GM12878 (cell line): Measurements from ENCODE around the gene ELF2. TPM values are rescaled to one million over a fixed set of nuclear protein-coding genes. Genes with fewer than 3 reads are reported as not detected.

Experiments used
- ATAC-seq: fragments of 200-7000 bp; cut with Tn5 transposase; 3 replicates; pipeline ENCODE4 v1.9.1; 2020; ENCODE audit warnings: mild to moderate bottlenecking, moderate library complexity
- BruUV-seq: library from RNA; stranded (reverse); fragments of 400-500 nt; replicated peaks from 2 replicates; lab custom pipeline; 2021; lab: Mats Ljungman, UMichigan
- CTCF ChIA-PET: fragments of 300-600 bp; sonication (Branson Sonifier 250); formaldehyde crosslinking; extraction: SDS; loops from one replicate; lab custom pipeline; 2021; ENCODE audit warnings: inconsistent platforms; lab: Yijun Ruan, JAX
- POLR2A ChIA-PET: fragments of 350-600 bp; formaldehyde crosslinking; extraction: SDS; loops from one replicate; lab custom pipeline; 2021; ENCODE audit warnings: inconsistent platforms; lab: Charles Lee
- RAD21 ChIA-PET: fragments of 300-600 bp; sonication (Branson Sonifier 250); formaldehyde crosslinking; loops from one replicate; lab custom pipeline; 2023; ENCODE audit warnings: antibody characterized with exemption; ENCODE audit not compliant: unreplicated experiment; lab: Charles Lee
- SMC1A ChIA-PET: fragments of 300-600 bp; sonication (Branson Sonifier 250); formaldehyde crosslinking; loops from one replicate; lab custom pipeline; 2023; ENCODE audit not compliant: unreplicated experiment, uncharacterized antibody; lab: Charles Lee
- DNase-seq: peaks from one replicate; pipeline ENCODE4 v3.0.0-alpha.2; 2011; ENCODE audit warnings: low read depth, low spot score
- FAIRE-seq: peaks from 3 replicates; lab custom pipeline; 2011; peaks lifted over from hg19 to GRCh38; lab: Jason Lieb, UNC
- H2AFZ ChIP-seq: 2 replicates; pipeline ENCODE4 v1.6.0; 2011; ENCODE audit warnings: low read depth, low read length, control low read depth; ENCODE audit not compliant: control insufficient read depth
- H3K27ac ChIP-seq: 2 replicates; pipeline ENCODE4 v1.5.1; 2011; ENCODE audit warnings: control low read depth; ENCODE audit not compliant: control insufficient read depth, insufficient read depth
- H3K27me3 ChIP-seq, 2 experiments: replicated peaks in 1 of 2; 2 replicates each; pipeline versions ENCODE4 v1.6.0 to v1.6.1; 2011; ENCODE audit warnings: low read length in 1 of 2; ENCODE audit not compliant: control insufficient read depth in 2 of 2, insufficient read depth in 2 of 2
- H3K36me3 ChIP-seq, 2 experiments: 2 replicates each; pipeline ENCODE4 v1.5.1; 2011; ENCODE audit warnings: low read length in 1 of 2; ENCODE audit not compliant: control insufficient read depth in 2 of 2, insufficient read depth in 2 of 2
- H3K4me1 ChIP-seq: 2 replicates; pipeline ENCODE4 v1.6.1; 2011; ENCODE audit warnings: mild to moderate bottlenecking, low read length, moderate library complexity, mixed read lengths; ENCODE audit not compliant: control insufficient read depth, insufficient read depth
- H3K4me2 ChIP-seq: 2 replicates; pipeline ENCODE4 v1.6.0; 2011; ENCODE audit warnings: control low read depth; ENCODE audit not compliant: control insufficient read depth, insufficient read depth
- H3K4me3 ChIP-seq: fragments of 200-600 bp; sonication (generic); 2 replicates; pipeline ENCODE4 v1.5.1; 2016
- H3K79me2 ChIP-seq: 2 replicates; pipeline ENCODE4 v1.6.0; 2011; ENCODE audit warnings: low read length; ENCODE audit not compliant: control insufficient read depth, insufficient read depth
- H3K9ac ChIP-seq: 2 replicates; pipeline ENCODE4 v1.8.0; 2011; ENCODE audit warnings: low read length, control low read depth, mixed read lengths; ENCODE audit not compliant: control insufficient read depth, insufficient read depth
- H3K9me3 ChIP-seq: replicated peaks from 3 replicates; pipeline ENCODE4 v1.5.1; 2011; ENCODE audit warnings: mild to moderate bottlenecking, low read length; ENCODE audit not compliant: control insufficient read depth, insufficient read depth
- H4K20me1 ChIP-seq: 2 replicates; pipeline ENCODE4 v1.6.0; 2011; ENCODE audit not compliant: control insufficient read depth, insufficient read depth
- BACH1 ChIP-seq: fragments of 450-650 bp; IDR thresholded peaks from 2 replicates; pipeline ENCODE4 v1.6.1; 2017; ENCODE audit warnings: mild to moderate bottlenecking, borderline replicate concordance
- CBFB ChIP-seq: IDR thresholded peaks from 2 replicates; pipeline ENCODE4 v1.6.1; 2016; ENCODE audit warnings: antibody characterized with exemption, low read depth
- CHD1 ChIP-seq: IDR thresholded peaks from 2 replicates; pipeline ENCODE4 v1.6.1; 2012; ENCODE audit warnings: low read depth, low read length, improper control_type of control experiment
- CTCF ChIP-seq, 3 experiments: IDR thresholded peaks in 2 of 3; conservative IDR thresholded peaks in 1 of 3; 2 replicates each; pipeline ENCODE4 v1.5.1; 2011; ENCODE audit warnings: low read depth in 3 of 3, low read length in 3 of 3, mild to moderate bottlenecking in 3 of 3, control low read depth in 2 of 3, moderate library complexity in 2 of 3, inconsistent platforms in 1 of 3, mixed read lengths in 1 of 3; ENCODE audit not compliant: control insufficient read depth in 2 of 3, insufficient read depth in 1 of 3; ENCODE audit errors: extremely low read depth in 1 of 3
- E2F4 ChIP-seq: IDR thresholded peaks from 2 replicates; pipeline ENCODE4 v1.6.1; 2012; ENCODE audit warnings: low read depth, low read length, improper control_type of control experiment
- GABPA ChIP-seq: IDR thresholded peaks from 2 replicates; pipeline ENCODE4 v1.6.1; 2014; ENCODE audit warnings: antibody characterized with exemption, low read depth, mild to moderate bottlenecking, inconsistent platforms
- IRF4 ChIP-seq: IDR thresholded peaks from 2 replicates; pipeline ENCODE4 v1.6.1; 2011; ENCODE audit warnings: low read depth, low read length
- JUNB ChIP-seq: IDR thresholded peaks from 2 replicates; pipeline ENCODE4 v1.6.1; 2016; ENCODE audit warnings: antibody characterized with exemption, mild to moderate bottlenecking
- KAT2A ChIP-seq: conservative IDR thresholded peaks from 2 replicates; pipeline ENCODE4 v1.6.1; 2011; ENCODE audit warnings: low read depth, low read length; ENCODE audit not compliant: control insufficient read depth
- MXI1 ChIP-seq: fragments of 150-350 bp; IDR thresholded peaks from 2 replicates; pipeline ENCODE4 v1.6.1; 2011; ENCODE audit warnings: low read depth, mild to moderate bottlenecking, inconsistent platforms, low read length, improper control_type of control experiment
- PKNOX1 ChIP-seq: fragments of 450-650 bp; IDR thresholded peaks from 2 replicates; pipeline ENCODE4 v1.6.1; 2016; ENCODE audit warnings: mild to moderate bottlenecking
- POLR2AphosphoS5 ChIP-seq: IDR thresholded peaks from 2 replicates; pipeline ENCODE4 v1.6.1; 2011; ENCODE audit warnings: mild to moderate bottlenecking, low read length, inconsistent platforms
- SMAD5 ChIP-seq: IDR thresholded peaks from 2 replicates; pipeline ENCODE4 v1.6.1; 2016; ENCODE audit warnings: antibody characterized with exemption, low read depth
- SUZ12 ChIP-seq: fragments of 200-600 bp; sonication (generic); IDR thresholded peaks from one replicate; pipeline ENCODE4 v1.6.1; 2018; ENCODE audit warnings: antibody characterized with exemption, mild to moderate bottlenecking; ENCODE audit not compliant: unreplicated experiment
- TARDBP ChIP-seq: IDR thresholded peaks from 2 replicates; pipeline ENCODE4 v1.6.1; 2016; ENCODE audit warnings: borderline replicate concordance
- USF1 ChIP-seq: IDR thresholded peaks from 2 replicates; pipeline ENCODE4 v1.6.1; 2011; ENCODE audit warnings: borderline replicate concordance, low read depth, mild to moderate bottlenecking, moderate library complexity, mixed read lengths, low read length; ENCODE audit not compliant: insufficient read depth; ENCODE audit errors: extremely low read length
- YBX1 ChIP-seq: fragments of 450-650 bp; IDR thresholded peaks from 2 replicates; pipeline ENCODE4 v1.6.1; 2016; ENCODE audit warnings: antibody characterized with exemption
- ZSCAN29 ChIP-seq: fragments of 450-650 bp; IDR thresholded peaks from 2 replicates; pipeline ENCODE4 v1.6.1; 2017; ENCODE audit warnings: mild to moderate bottlenecking, moderate library complexity
- WGBS: methylation state at CpG from one replicate; pipeline ENCODE4 v1.1.6; 2016; ENCODE audit warnings: low lambda C conversion rate; ENCODE audit not compliant: insufficient replicate concordance, insufficient coverage; ENCODE audit errors: missing lambda C conversion rate; 5-methylcytosine and 5-hydroxymethylcytosine counted together
- in situ Hi-C: fragments of 300-500 bp; cut with MboI; formaldehyde crosslinking; loops from 9 replicates; pipeline ENCODE4 v1.14.3; 2018; ENCODE audit warnings: mixed read lengths
- intact Hi-C: fragments of 100-400 bp; cut with micrococcal nuclease; formaldehyde crosslinking; loops from one replicate; pipeline ENCODE4 v1.14.2; 2022; ENCODE audit not compliant: unreplicated experiment
- polyA plus RNA-seq, 11 experiments: library from polyadenylated mRNA; depleted of rRNA in 4 of 11; unstranded in 6 of 11; stranded (reverse) in 5 of 11; fragments of >200 nt; fragmentation: Nextera tagmentation in 4 of 11; fragmentation: Illumina TruSeq in 1 of 11; extraction: Ambion mirVana in 4 of 11; extraction: Trizol in 1 of 11; gene quantifications; 1 replicate in 1 of 11; 2 replicates in 10 of 11; pipeline versions ENCODE4 v1.2.1 to v1.2.3, GENCODE V29; 2011 to 2016; ENCODE audit warnings: inconsistent platforms in 2 of 11, missing spikeins in 2 of 11, low read depth in 1 of 11
- total RNA-seq, 4 experiments: library from RNA; depleted of rRNA in 3 of 4; stranded (reverse); fragments of >200 nt in 3 of 4; fragmentation: Illumina TruSeq in 1 of 4; extraction: Trizol in 1 of 4; gene quantifications; 2 replicates each; pipeline versions ENCODE4 v1.2.1 to v1.2.3, GENCODE V29; 2013 to 2021

Gene ELF2
- total and polyA plus RNA-seq, 10 of the 15 experiments (the other 5 are each of a cell fraction or from before 2014, with no cell fraction given), result 10.5 to 30.1 (median 20.5) TPM

- Histone ChIP-seq H3K4me3 (no peak overlapping the region), H4K20me1 (no peaks in the 10 kb centered on the region), H3K79me2 (no peaks in the 10 kb centered on the region), H3K27me3 (no peaks in the 10 kb centered on the region), H3K27ac (no peak overlapping the region), H3K9me3 (no peaks in the 10 kb centered on the region; the same call in 1 of the 3 replicates), H3K4me1 (peaks cover 10% of the 10 kb centered on the region), H3K36me3 (no peaks in the 10 kb centered on the region), H3K4me2 (no peak overlapping the region), H3K9ac (no peak overlapping the region), H2AFZ (no peak overlapping the region)
- WGBS, result no CpG with 5 or more reads among the region's 1 CpG
- ChIA-PET CTCF (interaction anchor here (0.8 to 1.4 kb wide), 5 partner anchors 8 to 183 kb away, joined by 3 to 6 read pairs (median 3); no protein-coding TSS in a partner anchor), SMC1A (interaction anchor here (1.0 to 2.8 kb wide), 8 partner anchors 9 to 180 kb away, joined by 3 to 13 read pairs (median 4); no protein-coding TSS in a partner anchor), RAD21 (interaction anchor here (1.0 to 1.1 kb wide), 2 partner anchors 34 to 130 kb away, joined by 3 to 4 read pairs; partner anchors contain the start of gene ELF2), POLR2A (interaction anchor here (0.9 to 1.6 kb wide), 2 partner anchors 18 to 32 kb away, joined by 5 to 6 read pairs; no protein-coding TSS in a partner anchor)
- intact Hi-C loops (no loop called here), in situ Hi-C loops (no loop called here)
- no peak for FAIRE-seq
- BruUV-seq, result no TSS peak
- no peak for ATAC-seq
- DNase-seq, result no peak
- TF ChIP-seq ZSCAN29, result no peak
- TF ChIP-seq USF1, result no peak
- TF ChIP-seq CBFB, result no peak
- no peak for TF ChIP-seq TARDBP
- no peak for TF ChIP-seq SUZ12
- TF ChIP-seq GABPA, result no peak
- TF ChIP-seq KAT2A, result no peak
- no peak for TF ChIP-seq E2F4
- no peak for TF ChIP-seq POLR2AphosphoS5
- no peak for TF ChIP-seq IRF4
- no peak for TF ChIP-seq CTCF (IDR thresholded peaks at IDR 0.05 in 2 of 3, conservative IDR thresholded peaks at IDR 0.05 in 1 of 3; ENCODE audit: control insufficient read depth in 2 of 3, extremely low read depth in 1 of 3, insufficient read depth in 1 of 3, low read depth in 3 of 3, low read length in 3 of 3)
- TF ChIP-seq SMAD5, result no peak
- no peak for TF ChIP-seq BACH1
- no peak for TF ChIP-seq YBX1
- TF ChIP-seq JUNB, result no peak
- no peak for TF ChIP-seq CHD1
- no peak for TF ChIP-seq MXI1
- TF ChIP-seq PKNOX1, result no peak
These were observed 33.5 kb upstream of the ELF2 start for GRCh38 chr4:139210486-139210885.
